Hematopoietic multipotent progenitor cell (in vitro differentiated cells): Measurements from ENCODE around the gene FLNB. TPM values are rescaled to one million over a fixed set of nuclear protein-coding genes. Genes with fewer than 3 reads are reported as not detected.
"Not testable (repeated sequence)": the region's sequence is repeated elsewhere in the genome, so short reads cannot be mapped to it uniquely, and the experiment has no call there.

Experiments used
- DNase-seq, 3 donors: peaks; one replicate each; pipeline ENCODE4 v3.0.0-alpha.2; 2011 to 2015; ENCODE audit warnings: low read depth in 2 of 3, low spot score in 2 of 3
- total RNA-seq: library from RNA; depleted of rRNA; stranded (reverse); fragments of >200 nt; gene quantifications from one replicate; pipeline ENCODE4 v1.2.3, GENCODE V29; 2012

Gene FLNB
- total RNA-seq, 1 donor, result 158 TPM

- no peak for DNase-seq
Measured at GRCh38 chr3:57978316-57978715, 29.9 kb upstream of the FLNB start.

GRCh38 chr3:57980416-57980815 is 27.8 kb upstream of the FLNB start:
- DNase-seq, result peak in 1 of 3 donors; percentile 29

- DNase-seq, result no peak
Measured at GRCh38 chr3:57981483-57982087, 26.6 kb upstream of the FLNB start.

- no peak for DNase-seq
Measured at GRCh38 chr3:57982561-57983243, 25.5 kb upstream of the FLNB start.

GRCh38 chr3:57983734-57984518 is 24.3 kb upstream of the FLNB start:
- DNase-seq, result peak in 2 of 3 donors; percentile 63 to 67

- no peak for DNase-seq
Measured at GRCh38 chr3:57985176-57985983, 22.8 kb upstream of the FLNB start.

- DNase-seq, result no peak
Measured at GRCh38 chr3:57985984-57986246, 22.3 kb upstream of the FLNB start.

- no peak for DNase-seq
Measured at GRCh38 chr3:57986261-57986660, 22.0 kb upstream of the FLNB start.

- DNase-seq, result not testable (repeated sequence)
Measured at GRCh38 chr3:57989198-57989597, 19.0 kb upstream of the FLNB start.

- DNase-seq, result no peak
Measured at GRCh38 chr3:57989646-57990045, 18.6 kb upstream of the FLNB start.

GRCh38 chr3:57992452-57993213 is 15.6 kb upstream of the FLNB start:
- DNase-seq, result no peak

GRCh38 chr3:57998366-57999283 is 9.6 kb upstream of the FLNB start:
- DNase-seq, result peak in 1 of 3 donors; percentile 62

GRCh38 chr3:57999417-58000115 is 8.7 kb upstream of the FLNB start:
- no peak for DNase-seq

- DNase-seq, result no peak
Measured at GRCh38 chr3:58000306-58001085, 7.7 kb upstream of the FLNB start.

GRCh38 chr3:58001086-58001467 is 7.1 kb upstream of the FLNB start:
- DNase-seq, result no peak

- no peak for DNase-seq
Measured at GRCh38 chr3:58001979-58002378, 6.2 kb upstream of the FLNB start.

- DNase-seq, result no peak
Measured at GRCh38 chr3:58003093-58003492, 5.1 kb upstream of the FLNB start.

GRCh38 chr3:58004973-58005372 is 3.2 kb upstream of the FLNB start:
- no peak for DNase-seq
